Measurements from ENCODE around the gene SYNPO2. TPM values are rescaled to one million over a fixed set of nuclear protein-coding genes. Genes with fewer than 3 reads are reported as not detected.
A peak's percentile ranks its signal among the peaks of the same experiment; 100 is the strongest.

Gene SYNPO2
- total RNA-seq, 1 donor from 2014 or later: 22.9 TPM

DNA sequence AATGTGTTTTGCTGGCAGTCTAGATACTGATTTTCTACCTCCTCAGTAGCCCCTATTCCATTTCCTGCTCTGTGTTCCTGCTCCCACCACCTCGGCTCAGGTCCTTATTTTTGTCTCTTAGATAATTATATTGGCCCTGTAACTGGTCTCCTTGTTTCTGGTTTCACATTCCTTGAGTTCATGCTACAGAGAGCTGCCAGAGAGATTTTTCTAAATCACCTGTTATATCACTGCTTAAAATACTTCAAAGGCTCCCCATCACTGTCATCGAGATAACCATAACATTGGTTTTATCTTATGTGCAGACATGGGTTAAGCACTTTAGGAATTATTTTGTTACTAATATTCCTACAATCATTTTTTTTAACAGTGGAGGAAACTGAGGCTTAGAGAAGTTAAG lies 9.6 kb downstream of the SYNPO2 start:
- no peak for DNase-seq (ENCODE audit: extremely low spot score, unreplicated experiment)
- TF ChIP-seq, protein P1, sequence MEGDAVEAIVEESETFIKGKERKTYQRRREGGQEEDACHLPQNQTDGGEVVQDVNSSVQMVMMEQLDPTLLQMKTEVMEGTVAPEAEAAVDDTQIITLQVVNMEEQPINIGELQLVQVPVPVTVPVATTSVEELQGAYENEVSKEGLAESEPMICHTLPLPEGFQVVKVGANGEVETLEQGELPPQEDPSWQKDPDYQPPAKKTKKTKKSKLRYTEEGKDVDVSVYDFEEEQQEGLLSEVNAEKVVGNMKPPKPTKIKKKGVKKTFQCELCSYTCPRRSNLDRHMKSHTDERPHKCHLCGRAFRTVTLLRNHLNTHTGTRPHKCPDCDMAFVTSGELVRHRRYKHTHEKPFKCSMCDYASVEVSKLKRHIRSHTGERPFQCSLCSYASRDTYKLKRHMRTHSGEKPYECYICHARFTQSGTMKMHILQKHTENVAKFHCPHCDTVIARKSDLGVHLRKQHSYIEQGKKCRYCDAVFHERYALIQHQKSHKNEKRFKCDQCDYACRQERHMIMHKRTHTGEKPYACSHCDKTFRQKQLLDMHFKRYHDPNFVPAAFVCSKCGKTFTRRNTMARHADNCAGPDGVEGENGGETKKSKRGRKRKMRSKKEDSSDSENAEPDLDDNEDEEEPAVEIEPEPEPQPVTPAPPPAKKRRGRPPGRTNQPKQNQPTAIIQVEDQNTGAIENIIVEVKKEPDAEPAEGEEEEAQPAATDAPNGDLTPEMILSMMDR (conservative IDR thresholded peaks at IDR 0.05): no peak
- no peak overlapping the region for H3K4me3 Mint-ChIP-seq
- peaks cover 10% of the 10 kb centered on the region for H3K4me1 Mint-ChIP-seq (ENCODE audit: unreplicated experiment)
- H3K36me3 Mint-ChIP-seq: no peaks in the 10 kb centered on the region
- H3K27me3 Mint-ChIP-seq: no peaks in the 10 kb centered on the region
- no peaks in the 10 kb centered on the region for H3K9me3 Mint-ChIP-seq
- no peak overlapping the region for H3K27ac Mint-ChIP-seq

DNA sequence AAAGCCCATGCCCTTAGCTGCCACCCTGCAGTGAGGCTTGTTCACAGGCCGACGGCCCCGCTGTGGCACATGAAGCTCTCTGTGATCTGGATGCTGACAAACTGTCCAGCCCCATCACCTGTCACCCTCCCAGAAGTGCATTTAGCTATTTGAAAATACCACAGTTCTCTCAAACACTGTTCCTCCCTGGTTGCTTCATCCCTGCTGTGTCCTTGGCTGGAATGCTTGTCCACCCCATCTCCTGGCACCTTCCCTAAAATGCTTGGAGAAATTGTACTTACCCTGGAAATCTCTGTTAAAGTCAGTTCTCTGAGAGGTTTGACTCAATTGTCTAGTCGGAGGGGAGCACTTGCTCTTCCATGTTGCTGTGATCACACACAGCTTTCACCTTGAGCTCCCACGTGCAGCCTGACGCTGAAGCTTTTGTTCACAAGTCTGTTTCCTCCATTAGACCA lies 10.1 kb downstream of the SYNPO2 start:
- H3K27me3 Mint-ChIP-seq: no peaks in the 10 kb centered on the region
- no peaks in the 10 kb centered on the region for H3K36me3 Mint-ChIP-seq
- no peaks in the 10 kb centered on the region for H3K9me3 Mint-ChIP-seq
- DNase-seq (ENCODE audit: extremely low spot score, unreplicated experiment): no peak
- H3K4me1 Mint-ChIP-seq (ENCODE audit: unreplicated experiment): peaks cover 10% of the 10 kb centered on the region
- no peak overlapping the region for H3K27ac Mint-ChIP-seq
- TF ChIP-seq, protein P1 (conservative IDR thresholded peaks at IDR 0.05): no peak
- no peak overlapping the region for H3K4me3 Mint-ChIP-seq

DNA sequence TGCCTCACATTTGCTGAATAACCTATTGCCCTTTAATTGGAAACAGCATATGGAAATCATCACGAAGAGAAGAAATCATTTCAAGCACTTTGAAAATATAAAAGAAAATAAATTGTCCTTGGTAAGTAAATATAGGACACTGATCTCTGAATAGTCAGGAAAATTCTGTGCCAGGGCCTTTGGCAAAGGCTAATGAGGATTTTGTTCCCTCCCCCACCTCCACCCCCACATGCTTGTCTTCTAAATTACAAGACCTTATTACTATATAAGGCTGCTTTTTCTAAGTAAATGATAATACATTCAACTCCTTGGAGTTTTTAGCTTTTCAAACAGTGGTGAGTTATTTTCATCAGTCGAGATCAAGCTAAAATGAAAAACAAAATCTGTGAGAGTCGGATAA lies 15.8 kb downstream of the SYNPO2 start:
- H3K27me3 Mint-ChIP-seq: no peaks in the 10 kb centered on the region

DNA sequence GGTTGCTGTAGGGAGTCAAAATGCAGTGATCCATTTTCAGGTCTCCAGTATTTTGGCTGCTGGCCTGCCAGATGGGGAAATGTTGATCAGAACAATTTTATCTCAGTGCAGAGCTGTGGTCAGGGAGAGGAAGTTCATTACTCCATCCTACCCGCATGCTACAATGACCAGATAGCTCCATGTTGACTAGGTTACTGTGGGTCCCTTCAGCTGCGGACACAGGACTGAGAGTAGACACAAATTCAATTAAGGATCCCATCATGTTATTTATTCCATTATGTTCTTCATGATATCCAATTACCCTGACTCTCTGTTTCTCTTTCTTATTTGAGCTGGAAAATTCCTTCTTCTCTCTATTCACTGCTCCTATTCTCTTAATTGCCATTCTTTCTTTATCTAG lies 16.3 kb downstream of the SYNPO2 start:
- no peaks in the 10 kb centered on the region for H3K36me3 Mint-ChIP-seq
- H3K4me3 Mint-ChIP-seq: peak overlapping the region; percentile 4
- H3K27ac Mint-ChIP-seq: peak overlapping the region; percentile 43
- H3K27me3 Mint-ChIP-seq: no peaks in the 10 kb centered on the region
- TF ChIP-seq, protein P1 (conservative IDR thresholded peaks at IDR 0.05): no peak
- no peak for DNase-seq (ENCODE audit: extremely low spot score, unreplicated experiment)
- peaks cover 35% of the 10 kb centered on the region for H3K4me1 Mint-ChIP-seq (ENCODE audit: unreplicated experiment)
- H3K9me3 Mint-ChIP-seq: no peaks in the 10 kb centered on the region

More for the DNA sequence above, 15.8 kb downstream of the SYNPO2 start:
- peaks cover 31% of the 10 kb centered on the region for H3K4me1 Mint-ChIP-seq (ENCODE audit: unreplicated experiment)
- H3K9me3 Mint-ChIP-seq: no peaks in the 10 kb centered on the region
- H3K36me3 Mint-ChIP-seq: no peaks in the 10 kb centered on the region
- no peak for DNase-seq (ENCODE audit: extremely low spot score, unreplicated experiment)
- H3K27ac Mint-ChIP-seq: no peak overlapping the region
- TF ChIP-seq, protein P1 (conservative IDR thresholded peaks at IDR 0.05): no peak
- H3K4me3 Mint-ChIP-seq: no peak overlapping the region

DNA sequence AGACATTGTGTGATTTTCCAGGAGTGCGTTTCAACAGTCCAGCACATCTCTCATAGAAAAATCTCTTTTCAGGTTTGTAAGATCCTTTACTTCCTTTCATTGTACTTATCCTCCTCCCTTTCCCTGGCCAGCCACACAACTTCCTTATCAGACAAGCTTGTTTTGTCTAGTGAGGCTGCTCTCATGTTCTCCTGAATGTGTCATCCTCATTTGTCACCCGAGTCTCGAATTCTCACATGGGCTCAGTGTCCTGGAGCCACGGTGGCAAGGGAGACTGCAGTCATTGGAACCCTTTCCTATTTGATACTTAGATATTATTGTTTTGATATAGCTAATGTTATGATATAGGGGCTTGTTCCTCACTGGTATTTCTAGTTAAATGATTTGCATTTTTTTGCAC lies 16.9 kb downstream of the SYNPO2 start:
- TF ChIP-seq, protein P1 (conservative IDR thresholded peaks at IDR 0.05): no peak
- Mint-ChIP-seq H3K4me1 (ENCODE audit: unreplicated experiment) (peaks cover 41% of the 10 kb centered on the region), H3K4me3 (no peak overlapping the region), H3K36me3 (no peaks in the 10 kb centered on the region), H3K27me3 (no peaks in the 10 kb centered on the region), H3K9me3 (no peaks in the 10 kb centered on the region), H3K27ac (peak overlapping the region; percentile 43)
- DNase-seq (ENCODE audit: extremely low spot score, unreplicated experiment): no peak
